Stimulated activated naive CD4-positive, alpha-beta T cell treated with Interleukin-2 at 50 U/mL for 16 hours (primary cell): Measurements from ENCODE around the gene GLCCI1.
A peak's percentile ranks its signal among the peaks of the same experiment; 100 is the strongest.

Source experiments
- DNase-seq: peaks from one replicate; lab custom pipeline; 2025; lab: John Stamatoyannopoulos, UW

Gene GLCCI1

DNA sequence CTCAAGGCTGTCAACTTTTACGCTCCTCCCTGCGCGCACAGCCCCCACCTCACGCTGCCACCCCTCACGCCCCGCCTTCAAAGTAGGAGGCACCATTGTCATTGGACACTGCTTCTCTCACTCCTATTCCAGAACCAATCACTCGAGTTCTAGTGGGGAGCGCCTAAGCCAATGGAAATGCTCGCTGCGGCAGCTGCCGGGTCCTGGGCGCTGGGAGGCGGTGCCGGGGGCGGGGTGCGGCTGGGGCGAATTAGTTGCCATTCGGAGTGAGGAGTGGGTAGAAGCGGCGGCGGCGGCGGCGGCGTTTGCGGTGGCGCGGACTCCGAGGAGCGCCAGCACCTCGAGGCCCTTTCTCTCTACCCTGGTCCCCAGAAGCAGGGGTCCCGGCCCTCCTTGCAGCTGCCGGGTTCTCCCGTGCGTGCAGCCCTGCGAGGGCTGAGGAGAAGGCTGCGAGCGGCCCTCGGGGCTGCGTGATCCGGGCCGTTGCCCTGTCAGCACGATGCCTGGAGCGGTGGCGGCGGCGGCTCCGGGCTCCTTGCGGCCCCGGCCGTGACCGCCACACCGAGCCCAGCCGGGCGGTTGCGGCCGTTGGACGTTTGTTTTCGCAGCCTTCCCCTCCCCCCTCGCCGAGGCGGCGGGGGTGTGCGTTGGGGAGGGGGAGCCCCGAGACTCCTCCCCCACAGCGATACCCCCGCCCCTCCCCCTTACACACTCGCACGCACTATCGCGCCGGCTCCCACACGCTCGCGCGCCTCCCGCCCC lies at the start of gene GLCCI1:
Gene GLCCI1 (plus strand): TSS at position 253 of the 762 bp plus-strand sequence. CDS start 555 bp downstream, outside the sequence.
- DNase-seq = peak; percentile 98

DNA sequence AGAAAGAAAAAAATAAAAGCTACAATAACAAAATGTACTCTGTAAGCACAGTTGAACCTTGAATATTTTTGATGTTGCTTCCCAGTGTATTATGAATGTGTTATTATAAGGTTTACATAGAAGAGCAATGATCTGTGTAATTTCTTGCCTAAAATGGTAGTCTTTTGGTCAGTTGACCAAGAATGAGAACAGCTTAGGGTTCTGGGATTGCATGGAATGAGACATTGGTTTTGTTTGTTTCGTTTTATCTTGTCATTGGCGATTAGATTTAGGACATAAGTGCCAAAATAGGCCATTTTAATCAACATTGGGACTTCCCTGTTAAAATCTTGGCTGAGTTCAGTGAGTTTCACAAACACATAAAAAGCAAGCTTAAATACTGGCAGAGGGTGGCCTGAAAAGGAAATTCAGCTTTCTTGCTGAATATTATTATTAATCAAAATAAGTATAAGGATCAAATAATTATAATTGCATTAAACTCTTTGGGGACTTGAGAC lies 49.1 kb upstream of the GLCCI1 start:
- no peak for DNase-seq

DNA sequence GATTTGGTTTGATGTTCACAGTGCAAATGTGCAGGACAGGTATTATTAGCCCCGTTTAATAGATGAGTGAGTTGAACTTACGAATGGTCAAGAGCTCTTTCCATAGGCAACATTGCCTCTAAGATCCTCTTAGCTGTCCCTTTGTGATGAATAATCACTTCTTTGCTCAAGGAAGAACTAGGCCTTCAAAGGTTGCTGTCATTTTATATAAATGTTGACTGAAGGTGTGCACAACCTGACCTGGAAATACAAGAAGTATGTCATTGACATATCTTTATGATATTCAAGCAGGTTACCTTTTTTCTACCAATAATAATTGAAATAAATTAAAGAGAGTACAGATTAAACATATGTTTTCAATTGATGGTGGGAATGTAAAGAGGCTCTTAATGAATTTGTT lies 48.5 kb upstream of the GLCCI1 start:
- DNase-seq = no peak

DNA sequence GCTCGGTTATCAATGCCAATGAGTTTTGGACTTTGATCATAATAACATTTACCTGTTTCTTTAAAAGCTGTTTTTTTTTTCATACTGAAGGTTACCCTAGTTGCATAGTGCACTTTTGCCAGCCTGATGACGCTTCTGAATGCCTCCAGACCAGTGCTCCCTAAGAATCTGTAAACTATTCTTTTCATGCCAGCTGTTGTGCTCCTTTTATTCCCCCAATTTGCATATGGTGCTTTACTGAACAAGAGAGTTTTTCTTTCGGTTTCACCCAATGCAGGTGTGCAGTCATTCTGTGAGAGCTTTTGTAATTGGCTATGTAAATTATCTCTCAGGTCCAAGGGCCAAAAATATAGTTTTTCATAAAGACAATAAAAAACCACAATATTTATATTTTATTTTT lies 48.1 kb upstream of the GLCCI1 start:
- DNase-seq = no peak

DNA sequence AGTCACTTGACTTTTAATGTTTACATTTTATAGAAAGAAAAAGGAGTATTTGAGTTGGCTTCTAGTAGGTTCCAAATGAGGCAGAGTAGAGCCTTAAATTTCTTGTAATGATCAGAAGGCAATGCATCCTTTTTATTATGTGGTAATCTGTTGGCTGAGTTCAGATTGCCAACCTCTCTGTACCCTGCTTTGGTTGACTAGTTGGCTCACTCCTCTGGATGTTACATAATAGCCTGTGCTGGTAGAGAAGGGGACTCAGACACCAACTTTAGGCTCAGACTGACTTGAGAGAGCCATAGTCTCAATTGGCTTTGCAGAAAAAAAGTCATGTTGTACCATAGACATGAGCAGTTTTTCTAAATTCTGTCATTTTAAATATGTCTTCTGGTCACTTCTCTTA lies 46.8 kb upstream of the GLCCI1 start:
- DNase-seq = no peak

DNA sequence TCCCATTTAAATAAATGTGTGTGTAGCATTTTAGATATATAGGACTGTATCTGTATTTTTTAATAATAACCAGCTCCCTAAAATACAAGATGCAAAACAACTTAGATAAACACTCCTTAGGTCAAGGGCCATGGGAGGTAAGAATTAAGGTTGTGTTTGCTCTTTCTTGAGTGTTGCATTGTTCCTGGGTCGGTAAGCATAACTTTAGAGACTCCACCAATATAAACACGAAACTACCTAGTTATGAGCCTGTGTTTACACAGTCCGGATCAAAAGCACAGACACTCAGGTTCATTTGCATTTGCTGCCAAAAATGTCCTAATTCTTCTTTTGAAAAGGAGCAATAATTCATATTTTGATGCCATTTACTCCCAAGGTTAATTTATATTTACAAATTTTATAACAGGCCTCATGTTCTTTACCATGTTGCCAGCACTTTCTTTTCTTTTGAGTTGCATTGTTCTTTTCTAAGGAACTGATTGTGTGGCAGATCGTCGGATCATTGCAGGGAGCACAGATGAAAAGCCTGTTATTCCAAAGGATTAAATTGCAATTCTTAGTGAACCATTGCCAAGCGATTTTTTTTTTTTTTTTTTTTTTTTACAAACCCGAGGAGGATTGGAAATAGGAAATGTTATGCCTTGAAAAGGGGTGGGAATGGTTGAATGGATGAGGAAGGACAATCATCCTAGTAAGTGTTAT lies 45.8 kb upstream of the GLCCI1 start:
- no peak for DNase-seq

DNA sequence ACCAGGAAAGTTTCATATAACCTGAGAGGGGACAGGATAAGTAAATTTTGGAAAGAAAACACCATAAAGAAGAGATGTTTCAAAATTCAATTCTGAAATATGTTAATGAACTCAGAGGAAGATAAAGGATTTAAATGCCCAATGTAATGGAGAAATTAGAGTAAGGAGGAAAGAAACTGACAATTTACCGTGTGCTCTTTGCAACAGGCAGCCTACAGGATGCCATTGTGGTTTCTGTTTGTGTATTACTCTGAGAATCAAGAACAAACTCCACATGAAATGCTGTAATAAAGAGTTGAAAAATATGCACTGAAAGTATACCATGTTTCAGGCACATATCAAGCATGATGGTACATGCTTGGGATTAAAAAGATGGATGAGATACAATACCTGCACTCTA lies 44.8 kb upstream of the GLCCI1 start:
- no peak for DNase-seq

DNA sequence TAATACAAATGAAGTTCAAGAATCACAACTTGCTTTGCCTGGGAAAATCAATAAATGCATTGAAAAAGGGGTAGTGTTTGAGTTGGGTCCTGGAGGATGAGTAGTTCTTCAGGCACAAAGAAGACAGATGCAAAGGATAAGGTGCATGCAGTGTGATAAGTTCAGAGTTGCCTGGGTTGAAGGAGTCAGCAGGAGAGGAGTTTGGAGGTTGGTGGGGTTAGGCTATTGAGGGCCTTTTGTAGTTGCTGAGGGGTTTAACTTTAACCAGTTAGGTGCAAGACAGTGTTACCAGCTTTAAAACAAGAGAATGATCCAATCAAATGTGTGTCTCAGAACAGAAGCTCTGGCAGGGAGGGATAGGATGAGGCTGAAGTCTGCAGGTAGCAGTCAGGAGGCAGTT lies 44.3 kb upstream of the GLCCI1 start:
- no peak for DNase-seq

DNA sequence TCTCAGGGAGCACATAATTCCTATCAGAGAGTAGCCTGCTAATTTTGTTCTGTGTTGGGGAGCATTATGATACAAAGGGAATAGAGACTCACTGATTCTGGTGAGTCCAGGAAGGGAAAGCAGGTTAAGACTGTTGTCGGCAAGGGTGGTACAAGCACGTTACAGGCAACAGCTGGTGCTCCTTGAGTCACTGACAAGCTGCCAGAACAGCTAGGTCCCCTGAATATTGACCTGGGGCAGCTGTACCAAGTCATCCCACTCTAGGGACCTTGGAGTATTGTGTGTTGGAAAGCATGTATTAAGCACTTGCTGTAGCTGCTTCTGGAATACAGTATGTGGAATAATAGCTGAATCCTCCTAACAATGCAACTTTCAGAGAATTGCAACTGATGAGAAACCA lies 37.0 kb upstream of the GLCCI1 start:
- no peak for DNase-seq

DNA sequence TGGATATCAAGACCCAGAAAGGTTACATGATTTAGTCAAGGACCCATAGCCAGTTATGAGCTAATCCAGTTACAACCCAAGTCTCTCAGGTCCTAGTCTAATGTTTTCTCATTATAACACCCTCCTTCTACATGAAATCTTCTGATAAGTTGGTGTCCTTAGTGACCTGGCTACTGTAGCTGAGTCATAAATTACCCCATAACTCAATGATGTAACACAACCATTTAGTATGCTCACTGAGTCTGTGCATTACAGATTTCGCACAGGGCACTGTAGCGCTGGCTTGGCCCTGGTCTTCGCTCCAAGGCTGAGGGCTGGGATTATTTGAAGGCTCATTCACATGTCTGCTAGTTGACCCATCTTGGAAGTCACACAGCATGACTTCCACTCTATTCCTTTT lies 36.0 kb upstream of the GLCCI1 start:
- DNase-seq = no peak

DNA sequence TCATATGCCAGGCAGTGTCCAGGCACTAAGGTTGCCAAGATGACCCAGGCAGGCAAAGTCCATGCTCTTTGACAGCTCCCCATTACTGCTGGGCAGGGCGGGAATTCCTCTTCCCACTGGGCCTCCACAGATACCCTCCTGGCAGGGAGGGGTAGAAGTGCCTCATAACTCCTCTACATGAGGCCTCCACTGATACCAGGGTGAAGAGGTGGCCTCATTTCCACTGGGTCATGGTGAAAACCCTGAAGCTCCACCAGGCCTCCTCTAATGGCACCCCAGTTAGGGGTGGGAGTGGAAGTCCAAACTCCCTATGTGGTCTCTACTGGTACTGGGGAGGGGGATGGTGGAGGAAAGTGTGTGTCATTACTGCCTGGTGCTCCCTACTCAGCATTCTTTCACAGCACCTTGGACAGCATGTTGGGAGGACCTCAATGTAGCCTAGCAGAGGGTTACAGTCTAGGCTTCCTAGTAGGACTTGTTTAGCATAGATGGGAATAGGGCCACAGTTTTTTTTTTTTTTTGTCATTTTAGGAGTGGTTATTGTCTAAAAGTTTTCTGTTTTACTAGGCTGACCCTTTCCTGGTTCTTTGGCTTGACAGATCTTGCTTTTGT lies 34.6 kb upstream of the GLCCI1 start:
- no peak for DNase-seq

DNA sequence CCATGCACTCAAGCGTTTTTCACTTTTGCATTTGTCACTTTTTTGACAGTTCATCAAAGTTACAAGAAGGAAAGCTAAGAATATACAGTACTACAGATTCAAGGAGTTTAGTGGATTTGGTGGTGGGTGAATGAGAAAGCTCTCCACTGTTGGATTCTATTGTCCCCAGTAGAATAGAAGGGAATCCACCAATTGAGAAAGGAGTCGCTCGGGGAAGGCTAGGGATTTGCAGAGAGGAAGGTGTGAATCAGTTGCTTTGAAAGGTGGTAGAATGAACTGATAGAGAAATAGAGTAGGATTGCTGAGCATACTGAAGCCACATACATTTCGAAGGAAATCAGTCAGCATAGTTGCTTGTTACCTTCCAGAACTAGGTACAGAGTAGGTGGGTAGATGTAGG lies 33.7 kb upstream of the GLCCI1 start:
- DNase-seq = no peak

DNA sequence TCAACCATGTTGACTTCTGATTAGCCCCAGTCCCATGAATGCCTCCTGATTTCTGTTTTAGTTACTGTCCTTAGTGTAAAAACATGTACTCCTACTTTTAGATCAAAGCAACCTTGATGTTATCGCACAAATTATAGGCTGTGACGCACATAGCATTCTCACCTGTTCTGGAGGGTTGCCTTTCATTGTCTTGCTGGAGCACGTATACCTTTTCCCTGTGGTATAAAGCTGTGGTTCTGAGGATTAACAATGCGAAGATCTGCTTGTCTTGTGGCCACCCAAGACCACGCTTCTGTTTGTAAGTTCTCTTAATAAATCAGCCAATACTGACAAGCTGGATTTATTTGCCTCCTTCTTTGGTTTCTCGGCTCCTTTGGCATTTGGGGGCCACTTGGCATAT lies 30.1 kb upstream of the GLCCI1 start:
- DNase-seq = no peak

DNA sequence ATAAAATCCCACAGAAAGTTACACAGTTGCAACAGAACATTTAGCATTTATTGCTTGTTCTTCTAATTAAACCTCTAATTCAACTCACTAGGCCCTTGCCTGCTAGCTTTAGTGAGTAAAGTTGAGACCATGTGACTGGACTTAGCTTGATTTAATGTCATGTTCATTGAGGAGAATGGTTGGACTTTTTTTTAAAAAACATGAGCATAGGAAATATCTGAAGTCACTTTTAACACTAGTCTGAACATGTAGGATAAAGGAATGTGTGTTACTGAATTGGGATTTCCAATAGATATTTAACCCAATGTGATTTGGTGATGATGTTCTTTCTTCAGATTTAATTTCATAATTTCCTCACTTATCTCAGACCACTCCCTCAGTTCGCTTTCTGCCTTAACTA lies 24.6 kb upstream of the GLCCI1 start:
- DNase-seq = no peak

DNA sequence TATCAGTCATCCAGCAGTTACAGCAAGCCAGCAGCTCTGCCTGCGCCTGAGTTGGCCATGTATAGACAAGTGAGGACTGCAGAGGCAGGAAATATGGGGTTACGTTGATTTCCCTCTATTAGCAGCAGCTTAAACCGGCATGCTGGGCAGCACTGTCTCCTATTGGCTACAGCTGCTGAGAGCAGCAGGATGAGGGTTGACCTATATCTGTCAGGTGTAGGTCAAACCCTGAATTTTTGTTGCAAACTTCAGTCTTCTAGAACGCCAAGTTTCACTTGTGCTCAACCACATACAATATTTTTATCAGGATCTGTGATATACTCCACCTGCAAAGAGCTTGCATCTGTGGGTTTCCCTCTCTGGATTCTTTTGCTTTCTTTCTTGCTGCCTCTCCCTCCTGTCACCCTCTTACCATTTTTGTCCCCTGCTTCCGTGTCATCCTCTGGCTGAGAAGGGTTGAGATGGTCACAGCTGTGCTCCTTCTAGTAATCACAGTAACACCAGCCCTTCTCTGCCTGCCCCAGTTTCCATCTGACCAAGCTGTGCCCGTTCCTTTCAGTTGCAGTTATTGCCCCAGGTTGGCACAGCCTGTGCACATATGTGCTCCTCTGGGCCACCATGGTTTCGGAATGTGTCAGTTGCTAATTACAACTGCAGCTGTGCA lies 23.8 kb upstream of the GLCCI1 start:
- peak; percentile 60 for DNase-seq

DNA sequence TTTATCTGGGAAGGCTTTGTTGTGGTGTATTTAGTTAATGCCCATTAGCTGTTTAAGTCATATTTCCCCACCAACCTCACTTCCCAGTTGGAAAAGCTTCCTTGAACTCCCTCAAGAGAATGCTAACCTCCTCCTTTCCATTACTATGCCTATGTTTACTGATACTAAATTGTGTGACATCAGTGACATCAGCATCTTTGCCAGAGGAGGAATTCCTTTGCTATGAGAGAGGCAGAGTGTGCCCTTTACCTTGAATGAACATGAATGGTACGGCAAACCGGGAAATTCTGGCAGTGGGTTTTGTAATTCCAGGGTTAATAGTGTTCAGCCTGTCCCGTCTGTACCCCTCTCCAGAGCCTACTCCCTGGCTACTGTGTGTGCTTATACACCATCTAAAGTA lies 22.1 kb upstream of the GLCCI1 start:
- no peak for DNase-seq

DNA sequence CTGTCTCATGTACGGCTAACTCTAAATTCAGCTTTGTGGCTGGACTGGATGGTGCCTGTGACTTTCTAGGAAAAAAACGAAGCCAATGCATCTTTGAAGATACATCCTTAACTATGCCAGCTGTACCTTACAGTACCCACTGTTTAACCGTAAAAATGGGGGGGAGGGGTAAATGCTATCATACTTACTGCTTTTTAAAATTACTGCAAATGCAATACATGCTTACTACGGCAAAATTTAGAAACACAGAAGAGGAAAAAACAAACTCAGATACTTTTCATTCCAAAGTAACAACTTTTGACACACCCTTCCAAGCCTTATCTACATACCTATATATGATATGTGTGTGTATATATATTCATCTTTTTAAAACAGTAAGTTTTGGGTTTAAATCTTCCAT lies 20.4 kb upstream of the GLCCI1 start:
- DNase-seq = no peak

DNA sequence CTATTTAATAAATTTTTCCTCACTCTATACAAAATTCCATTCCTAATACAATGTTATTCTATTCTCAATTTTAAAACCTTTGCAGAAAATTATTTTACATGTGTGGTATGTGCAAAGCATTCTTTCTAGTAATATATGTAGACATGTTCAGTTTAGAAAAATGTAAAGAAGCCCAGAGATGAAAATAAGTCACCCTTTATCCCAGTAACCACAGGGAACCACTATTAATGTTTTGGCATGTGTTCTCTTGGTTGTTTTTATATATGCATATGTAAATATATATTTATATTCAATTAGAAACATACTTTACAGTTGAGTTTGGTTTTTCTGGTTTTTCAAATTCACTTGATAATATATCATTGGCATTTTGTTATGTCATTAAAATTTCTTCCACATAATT lies 14.8 kb upstream of the GLCCI1 start:
- DNase-seq = no peak

DNA sequence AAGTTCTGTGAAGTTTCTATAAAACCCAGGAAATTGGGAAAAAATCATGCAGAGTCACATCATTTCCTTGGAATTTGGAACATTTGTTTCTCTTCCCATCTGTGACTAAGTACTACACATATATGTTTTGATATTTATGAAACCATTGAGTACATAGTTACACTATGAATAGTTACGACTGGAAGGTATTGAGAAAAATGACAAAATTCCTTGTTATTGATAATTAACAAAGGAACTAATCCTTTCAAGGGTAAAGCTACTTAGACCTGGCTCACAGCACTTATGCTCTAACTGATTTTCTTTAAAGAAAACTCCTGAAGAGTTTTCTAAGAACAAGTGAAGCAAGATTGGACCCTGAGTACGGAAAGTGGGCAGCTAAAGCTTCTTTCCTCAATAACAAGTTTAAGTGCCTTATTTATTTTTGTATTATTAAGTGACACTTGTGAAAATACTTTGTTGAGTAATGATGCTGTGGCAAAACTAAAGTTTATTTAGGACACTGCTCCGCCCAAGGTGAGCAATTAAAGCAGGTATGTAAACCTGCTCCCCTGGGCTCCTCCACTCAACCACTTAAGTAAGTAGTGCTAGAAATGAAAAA lies 12.0 kb upstream of the GLCCI1 start:
- DNase-seq = no peak

DNA sequence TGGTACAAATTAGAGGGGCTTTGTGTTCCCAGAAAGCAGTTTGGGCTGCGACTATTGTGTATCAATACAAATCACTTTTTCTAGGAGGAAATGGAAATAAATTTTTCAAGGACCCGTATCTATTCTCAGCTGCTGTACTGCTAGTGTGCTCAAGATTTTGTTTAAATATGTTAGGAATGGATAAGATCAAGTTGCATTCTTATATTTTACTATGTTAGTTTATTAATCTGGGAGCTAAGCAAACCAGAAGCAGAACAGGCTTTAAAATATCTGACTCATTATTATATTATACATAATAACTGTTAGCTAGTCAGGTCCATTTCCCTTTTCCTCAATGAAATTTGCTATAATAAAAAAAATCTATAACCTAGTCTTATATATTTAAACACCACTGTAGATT lies 11.1 kb upstream of the GLCCI1 start:
- DNase-seq = no peak

DNA sequence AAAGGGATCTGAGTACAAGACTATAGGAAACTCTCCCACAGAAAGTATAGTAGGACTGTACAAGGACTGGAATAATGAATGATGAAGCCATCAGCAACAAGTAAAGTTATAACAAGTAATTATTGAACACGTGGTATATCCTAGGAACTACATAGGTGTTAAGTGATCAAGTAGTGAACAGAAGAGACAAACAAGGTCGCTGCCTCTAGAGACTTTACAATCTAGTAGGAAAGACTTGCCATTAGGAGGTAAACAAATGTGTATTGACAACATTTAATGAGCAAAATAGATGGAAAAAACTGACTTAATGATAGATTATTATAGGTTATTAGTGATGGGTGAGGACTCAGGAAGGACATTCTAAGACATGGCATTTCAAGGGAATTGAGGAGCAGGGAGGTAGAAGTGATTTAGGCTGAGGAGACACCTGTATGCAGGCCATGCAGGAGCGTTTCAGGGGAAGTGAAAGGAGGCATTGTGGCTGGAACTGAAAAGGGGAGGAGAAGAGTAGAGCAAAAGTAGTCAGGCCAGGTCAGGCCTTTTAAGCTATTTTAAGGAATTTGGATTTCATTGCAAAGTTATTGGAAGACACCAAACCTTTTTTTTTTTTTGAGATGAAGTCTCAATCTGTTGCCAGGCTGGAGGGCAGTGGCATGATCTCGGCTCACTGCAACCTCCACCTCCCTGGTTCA lies 8.5 kb upstream of the GLCCI1 start:
- no peak for DNase-seq

DNA sequence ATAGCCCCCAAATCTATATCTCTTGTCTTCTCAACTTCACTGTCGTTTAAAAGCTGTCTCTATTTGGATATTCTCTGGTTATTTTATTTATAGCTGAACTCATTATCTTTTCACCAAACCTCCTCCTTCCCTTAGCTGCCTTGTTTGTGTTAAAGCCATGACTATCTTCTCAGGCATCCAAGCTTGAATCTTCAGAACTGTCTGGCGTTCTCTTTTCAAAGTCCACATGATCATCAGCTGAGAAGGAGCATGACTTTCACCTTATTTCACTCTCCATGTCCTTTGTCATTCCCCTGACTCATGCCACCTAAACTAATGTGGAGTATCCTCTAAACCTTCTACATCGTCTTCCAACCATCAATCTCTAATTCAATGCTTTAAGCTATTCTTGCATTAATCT lies 5.7 kb upstream of the GLCCI1 start:
- no peak for DNase-seq
